NCI-H128 (cell line): ENCODE results near the gene GAS1.

Experiments
- DNase-seq: peaks from one replicate; lab custom pipeline; 2025; ENCODE audit not compliant: unreplicated experiment; lab: John Stamatoyannopoulos, UW

Gene GAS1, protein sequence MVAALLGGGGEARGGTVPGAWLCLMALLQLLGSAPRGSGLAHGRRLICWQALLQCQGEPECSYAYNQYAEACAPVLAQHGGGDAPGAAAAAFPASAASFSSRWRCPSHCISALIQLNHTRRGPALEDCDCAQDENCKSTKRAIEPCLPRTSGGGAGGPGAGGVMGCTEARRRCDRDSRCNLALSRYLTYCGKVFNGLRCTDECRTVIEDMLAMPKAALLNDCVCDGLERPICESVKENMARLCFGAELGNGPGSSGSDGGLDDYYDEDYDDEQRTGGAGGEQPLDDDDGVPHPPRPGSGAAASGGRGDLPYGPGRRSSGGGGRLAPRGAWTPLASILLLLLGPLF

GRCh38 chr9:86947146-86948073 lies at the start of gene GAS1:
Gene GAS1, minus strand, starts transcription at chr9:86947506. Its CDS starts 727 bp downstream, at chr9:86946779.
- DNase-seq: no peak

GRCh38 chr9:86994231-86994630 lies 46.9 kb upstream of the GAS1 start:
- DNase-seq: no peak

- no peak for DNase-seq
These were observed 46.5 kb upstream of the GAS1 start for GRCh38 chr9:86993830-86994229.

DNA sequence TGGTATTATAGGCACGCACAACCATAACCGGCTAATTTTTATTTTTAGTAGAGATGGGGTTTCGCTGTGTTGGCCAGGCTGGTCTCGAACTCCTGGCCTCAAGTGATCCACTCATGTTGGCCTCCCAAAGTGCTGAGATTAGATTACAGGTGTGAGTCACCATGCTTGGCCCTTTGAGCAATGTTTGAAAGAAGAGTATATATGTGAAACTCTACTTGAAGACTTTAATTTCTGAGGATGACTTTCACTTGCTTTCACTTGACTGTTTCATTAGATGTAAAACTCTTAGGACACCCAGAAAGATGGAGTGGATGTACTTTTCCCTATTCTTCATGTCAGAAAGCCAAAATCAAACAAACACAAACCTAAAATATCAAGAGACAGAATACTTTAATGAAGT lies 43.8 kb upstream of the GAS1 start:
- no peak for DNase-seq

GRCh38 chr9:86990290-86990689 lies 43.0 kb upstream of the GAS1 start:
- no peak for DNase-seq

GRCh38 chr9:86987900-86988299 lies 40.6 kb upstream of the GAS1 start:
- no peak for DNase-seq

DNA sequence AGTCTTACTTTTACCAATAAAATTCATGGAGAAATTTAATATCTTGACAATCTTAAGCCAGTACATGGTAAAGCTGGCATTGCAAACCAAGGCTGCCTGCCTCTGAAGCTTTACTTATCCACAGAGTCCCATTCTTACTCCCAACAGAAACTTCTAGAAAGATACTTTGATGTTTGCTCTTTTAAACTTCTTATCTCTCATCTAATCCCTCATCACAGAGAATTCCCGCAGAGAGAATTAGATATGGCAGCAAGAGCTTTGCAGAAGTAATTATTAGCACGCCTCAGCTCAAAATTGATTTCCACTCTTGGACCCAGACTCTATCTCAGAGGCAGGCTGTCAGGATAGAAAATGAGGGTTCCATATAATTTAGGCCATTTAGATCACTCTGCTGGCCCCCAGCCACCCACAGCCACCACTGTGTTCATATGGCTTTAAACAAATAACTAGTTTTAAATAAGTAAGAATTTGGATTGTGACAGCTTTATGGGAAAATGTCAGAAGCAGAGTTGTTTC lies 37.9 kb upstream of the GAS1 start:
- DNase-seq: no peak

GRCh38 chr9:86983620-86984259 lies 36.4 kb upstream of the GAS1 start:
- DNase-seq: no peak

GRCh38 chr9:86983249-86983619 lies 35.9 kb upstream of the GAS1 start:
- no peak for DNase-seq

DNA sequence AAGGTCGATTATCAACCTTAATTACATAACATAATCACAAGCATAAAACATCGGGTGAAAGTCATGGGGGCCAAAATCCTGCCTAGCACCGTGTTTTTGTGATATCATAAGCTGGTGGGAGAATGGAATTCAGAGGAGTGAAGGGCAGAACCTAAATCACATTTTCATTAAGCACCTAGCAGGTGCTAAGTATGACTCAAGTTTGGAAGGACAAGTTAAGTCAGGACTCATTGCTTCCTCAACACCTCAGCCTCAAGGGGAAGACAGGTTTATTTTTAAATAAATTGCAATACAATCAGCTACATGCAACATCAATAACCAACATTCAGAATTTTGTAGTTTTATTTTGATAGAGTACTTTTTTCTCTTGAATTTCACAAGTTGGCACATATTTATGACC lies 33.5 kb upstream of the GAS1 start:
- DNase-seq: no peak

DNA sequence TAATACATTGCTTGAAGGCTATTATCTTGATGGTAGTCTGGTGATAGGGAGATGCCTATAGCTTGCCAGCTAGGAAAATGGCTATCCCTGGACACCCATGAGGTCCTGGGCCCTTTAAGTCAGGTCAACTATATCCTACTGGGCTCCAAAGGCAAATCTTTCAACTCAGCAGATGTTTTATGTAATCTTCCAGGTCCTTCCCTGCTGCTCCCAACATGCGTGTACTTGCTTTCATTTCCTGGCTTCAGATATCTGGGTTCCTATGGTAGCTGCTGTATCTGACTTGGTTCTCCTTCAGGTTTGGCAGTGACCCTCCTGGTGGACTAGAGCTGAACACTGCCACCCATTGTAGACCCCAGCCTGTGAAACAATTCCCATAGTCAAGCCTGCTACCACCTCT lies 32.4 kb upstream of the GAS1 start:
- DNase-seq: no peak

GRCh38 chr9:86978922-86979474 lies 31.7 kb upstream of the GAS1 start:
- DNase-seq: no peak

DNA sequence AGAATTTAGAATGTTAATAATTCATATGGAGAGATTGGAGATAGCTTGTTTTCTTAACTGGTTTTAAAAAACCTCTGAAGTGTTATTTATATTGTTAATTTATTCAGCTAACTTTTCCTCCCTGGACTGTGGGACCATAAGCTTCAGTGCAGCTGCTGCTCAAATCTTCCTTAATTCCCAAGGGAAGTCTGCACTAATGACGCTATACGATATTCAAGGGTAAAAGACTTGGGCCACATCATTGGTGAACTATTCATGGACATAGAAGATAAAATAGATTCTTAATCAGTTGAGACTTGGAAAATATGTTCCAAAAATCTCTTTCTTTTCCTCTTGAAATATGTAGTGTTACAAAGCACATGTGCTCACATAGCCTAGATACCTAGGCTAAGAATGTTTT lies 31.1 kb upstream of the GAS1 start:
- no peak for DNase-seq

GRCh38 chr9:86977205-86977835 lies 30.0 kb upstream of the GAS1 start:
- DNase-seq: no peak

GRCh38 chr9:86975606-86976005 lies 28.3 kb upstream of the GAS1 start:
- DNase-seq: no peak

DNA sequence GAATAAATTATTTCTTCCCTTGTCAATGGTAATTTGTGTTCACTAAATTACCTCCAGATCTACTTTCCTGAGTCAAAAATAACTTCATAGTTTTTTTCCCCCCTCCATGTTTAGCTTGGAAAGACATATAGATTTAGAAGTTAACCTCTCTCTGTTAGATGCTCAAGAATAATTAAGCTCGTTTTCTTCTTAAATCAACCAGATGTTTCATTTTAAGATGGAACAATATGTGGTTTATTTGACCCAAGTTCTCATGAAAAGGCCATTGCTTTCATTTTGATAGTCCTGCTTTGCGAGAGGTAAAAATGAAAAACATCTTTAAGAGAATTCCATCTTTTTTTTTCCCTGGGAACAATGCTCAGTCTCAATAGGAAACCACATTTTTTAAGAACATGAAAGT lies 27.7 kb upstream of the GAS1 start:
- no peak for DNase-seq

DNA sequence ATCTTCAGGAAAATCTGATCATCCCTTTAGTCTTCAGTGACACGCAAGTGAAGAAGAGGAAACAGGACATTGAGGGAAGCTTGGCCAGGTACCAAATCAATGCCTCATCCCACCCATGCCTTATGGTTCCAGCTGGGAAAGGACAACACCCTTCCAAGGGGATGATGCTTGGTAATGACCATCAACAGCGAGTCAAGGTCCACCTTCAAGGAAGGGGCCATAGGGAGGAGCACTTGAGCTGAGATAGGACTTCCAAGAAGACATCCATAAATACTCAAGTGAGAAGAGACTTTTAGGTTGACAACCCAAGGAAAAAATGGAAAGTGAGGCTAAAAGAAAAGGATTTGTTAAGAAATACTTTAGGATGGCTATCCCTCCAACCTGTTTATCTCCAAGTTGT lies 27.1 kb upstream of the GAS1 start:
- no peak for DNase-seq

DNA sequence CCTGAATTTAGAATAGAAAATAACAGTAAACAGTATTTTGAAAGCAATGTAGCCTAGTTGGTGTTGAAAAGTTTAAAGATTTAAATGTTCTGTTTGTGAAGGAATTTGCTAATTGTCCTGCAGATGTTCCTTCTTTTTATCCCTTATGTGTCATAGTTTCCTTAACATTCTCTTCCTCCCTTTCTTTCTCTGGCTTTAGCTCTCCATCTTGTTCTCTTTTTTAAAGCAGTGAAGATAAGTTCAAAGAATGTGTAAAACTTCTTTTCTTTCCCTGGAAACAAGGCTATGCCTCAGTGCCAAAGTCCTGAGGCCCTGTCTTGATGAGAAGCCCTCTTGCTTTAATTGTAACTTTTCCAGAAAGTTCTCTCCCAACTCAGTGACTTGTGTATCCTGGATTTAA lies 24.4 kb upstream of the GAS1 start:
- DNase-seq: no peak

- DNase-seq: no peak
These were observed 21.1 kb upstream of the GAS1 start for GRCh38 chr9:86968258-86968920.

- DNase-seq: no peak
These were observed 19.7 kb upstream of the GAS1 start for GRCh38 chr9:86966852-86967511.
